Measurements from ENCODE around the gene UBE2G2.
A peak's percentile ranks its signal among the peaks of the same experiment; 100 is the strongest.

Gene UBE2G2

DNA sequence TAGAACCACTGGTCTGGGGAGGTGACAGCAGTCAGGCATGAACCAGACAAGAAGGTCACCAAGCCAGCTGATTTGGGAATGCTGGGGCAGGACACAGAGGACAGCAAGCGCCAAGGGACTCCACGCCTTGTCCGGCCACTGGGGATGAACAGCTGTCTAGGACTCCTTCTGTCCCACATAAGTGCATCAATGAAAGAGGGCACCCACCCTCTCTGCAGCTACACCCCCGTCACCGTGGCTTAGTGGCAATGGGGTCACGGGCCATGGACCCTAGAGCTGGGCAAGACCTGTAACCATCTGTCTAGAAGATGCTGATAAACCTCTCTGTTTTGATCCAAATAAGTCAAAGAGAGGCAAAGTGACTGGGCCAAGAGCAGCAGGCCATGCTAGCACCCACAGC lies 16.8 kb downstream of the UBE2G2 start:
- no peak for DNase-seq

DNA sequence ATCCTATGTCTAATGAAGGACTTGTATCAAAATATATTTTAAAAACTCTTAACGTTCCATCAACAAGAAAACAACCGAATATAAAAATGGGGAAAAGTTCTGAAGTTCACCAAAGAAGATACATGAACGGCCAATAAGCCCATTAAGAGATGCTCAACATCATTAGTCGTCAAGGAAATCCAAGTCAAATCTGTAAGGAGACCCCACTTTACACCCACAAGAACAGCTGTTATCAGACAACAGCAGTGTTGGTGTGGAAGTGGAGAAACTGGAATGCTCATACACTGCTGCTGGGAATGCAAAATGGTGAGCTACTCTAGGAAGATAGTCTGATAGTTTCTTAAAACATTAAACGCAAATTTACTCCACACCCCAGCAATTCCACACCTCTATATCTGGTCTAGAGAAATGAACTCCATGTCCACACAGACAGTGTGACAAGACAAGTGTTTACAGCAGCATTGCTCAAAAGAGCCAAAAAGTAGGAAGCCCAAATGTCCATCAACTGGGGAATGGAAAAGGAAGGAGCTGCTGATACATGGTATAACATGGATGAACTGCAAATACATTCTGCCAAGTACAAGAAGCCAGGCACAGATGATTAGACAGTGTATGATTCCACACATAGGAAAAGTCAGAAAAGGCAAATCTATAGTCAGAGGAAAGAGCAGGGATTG lies 18.5 kb downstream of the UBE2G2 start:
- DNase-seq: no peak

DNA sequence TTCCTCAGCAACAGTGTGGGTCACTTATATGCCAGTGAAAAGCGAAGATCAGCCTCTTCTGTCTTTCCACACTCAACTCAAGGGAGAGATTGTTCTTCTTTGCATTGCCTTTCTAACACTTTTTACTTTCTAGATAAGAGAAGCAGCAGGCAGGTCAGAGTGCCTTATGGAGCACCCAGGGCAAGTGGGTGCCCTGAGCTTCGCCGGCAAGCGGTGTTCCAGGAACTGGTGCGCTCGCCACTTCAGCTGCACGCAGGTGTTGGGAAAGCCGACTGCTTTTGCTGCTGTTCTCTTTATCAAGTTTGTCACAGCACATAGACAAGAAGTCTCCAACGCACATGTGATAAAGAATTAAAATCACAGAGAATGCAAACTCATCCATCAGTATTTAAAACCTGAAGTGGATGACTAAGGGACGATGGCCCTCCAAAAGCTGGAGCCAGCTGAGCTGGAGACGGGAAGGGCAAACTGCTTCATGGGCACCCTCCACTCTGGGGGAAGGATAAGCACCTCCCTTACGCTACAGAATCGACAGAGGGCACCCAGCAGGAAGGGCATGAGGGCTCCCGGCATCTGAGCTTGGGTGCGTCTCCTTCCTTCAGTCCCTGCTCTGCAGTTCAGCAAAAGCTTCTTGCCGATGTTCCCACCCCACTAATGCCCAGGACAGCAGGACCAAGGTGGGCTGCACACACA lies 20.7 kb downstream of the UBE2G2 start:
- no peak for DNase-seq

- DNase-seq: no peak
Measured at GRCh38 chr21:44780137-44780502, 21.5 kb downstream of the UBE2G2 start.

DNA sequence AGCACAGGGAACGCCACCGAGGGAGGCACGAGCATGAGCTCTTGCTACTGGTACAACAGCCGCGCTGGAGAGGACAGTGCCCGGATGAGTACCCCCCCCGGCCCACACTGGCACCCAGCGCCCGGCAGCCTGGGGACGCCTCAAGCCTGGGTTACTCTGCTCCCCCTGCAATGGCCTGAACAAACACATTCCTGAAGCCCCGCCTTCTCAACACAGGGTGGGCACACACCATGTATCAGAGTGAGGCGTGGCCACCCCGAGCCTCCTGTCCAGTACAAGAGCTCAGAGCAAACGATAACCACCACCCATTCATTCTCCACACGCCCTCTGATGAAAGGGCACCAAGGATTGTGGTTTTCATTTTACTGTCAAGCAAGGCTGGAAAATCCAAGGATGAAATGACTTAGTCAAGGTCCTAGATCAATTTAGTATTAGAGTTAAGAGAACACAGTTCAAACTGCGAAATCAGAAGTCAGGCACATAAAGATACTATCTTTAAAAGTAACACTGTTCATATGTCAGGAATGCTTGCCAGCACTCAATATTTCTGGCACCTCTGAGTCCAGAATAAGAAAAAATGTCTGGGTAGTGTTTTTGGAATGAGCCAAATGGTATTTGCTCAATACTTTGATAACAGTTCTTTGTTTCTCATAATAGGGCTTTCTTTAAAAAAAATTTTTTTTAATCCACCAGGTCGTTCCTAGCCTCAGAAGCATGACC lies 22.0 kb downstream of the UBE2G2 start:
- DNase-seq: no peak

DNA sequence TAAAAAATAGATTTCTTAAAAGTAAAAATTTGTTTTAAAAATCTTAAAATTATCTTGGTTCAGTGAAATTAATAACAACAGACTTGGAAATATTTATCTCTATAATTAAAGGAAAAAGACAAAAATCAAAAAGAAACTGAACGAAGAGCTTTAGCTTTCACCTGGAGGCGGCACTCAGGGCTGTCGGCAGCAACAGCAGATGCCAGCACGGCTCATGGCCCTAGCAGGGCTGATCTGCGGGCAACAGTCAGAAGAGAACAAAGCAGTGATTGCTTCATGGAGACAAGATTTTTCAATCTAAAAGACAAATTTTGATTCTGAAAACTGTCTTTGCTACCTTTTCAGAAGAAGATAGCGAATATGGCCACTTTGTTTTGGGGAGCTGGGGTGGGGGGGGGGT lies 22.6 kb downstream of the UBE2G2 start:
- DNase-seq: no peak

GRCh38 chr21:44778499-44778911 lies 23.1 kb downstream of the UBE2G2 start:
- DNase-seq: peak; percentile 68

DNA sequence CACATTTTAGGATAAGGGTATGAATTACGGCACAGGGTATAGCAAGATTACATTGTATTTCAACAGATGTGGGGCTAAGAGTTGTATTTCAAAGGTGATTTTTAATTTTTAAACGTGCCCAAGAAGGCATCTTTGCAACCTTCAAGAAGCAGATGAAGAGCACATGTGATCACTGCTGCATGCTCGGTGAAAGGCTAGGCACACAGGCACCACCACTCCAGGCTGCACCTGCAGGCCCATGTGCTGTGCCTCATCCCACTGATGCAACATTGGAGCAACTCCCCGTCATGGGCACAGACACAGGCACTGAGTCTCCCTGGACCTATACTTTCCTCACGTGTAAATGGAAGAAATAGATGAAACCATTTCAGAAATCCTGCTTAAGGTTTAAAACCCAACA lies 23.5 kb downstream of the UBE2G2 start:
- DNase-seq: no peak

- no peak for DNase-seq
Measured at GRCh38 chr21:44774972-44775371, 26.6 kb downstream of the UBE2G2 start.

- no peak for DNase-seq
Measured at GRCh38 chr21:44773291-44773932, 28.2 kb downstream of the UBE2G2 start.

DNA sequence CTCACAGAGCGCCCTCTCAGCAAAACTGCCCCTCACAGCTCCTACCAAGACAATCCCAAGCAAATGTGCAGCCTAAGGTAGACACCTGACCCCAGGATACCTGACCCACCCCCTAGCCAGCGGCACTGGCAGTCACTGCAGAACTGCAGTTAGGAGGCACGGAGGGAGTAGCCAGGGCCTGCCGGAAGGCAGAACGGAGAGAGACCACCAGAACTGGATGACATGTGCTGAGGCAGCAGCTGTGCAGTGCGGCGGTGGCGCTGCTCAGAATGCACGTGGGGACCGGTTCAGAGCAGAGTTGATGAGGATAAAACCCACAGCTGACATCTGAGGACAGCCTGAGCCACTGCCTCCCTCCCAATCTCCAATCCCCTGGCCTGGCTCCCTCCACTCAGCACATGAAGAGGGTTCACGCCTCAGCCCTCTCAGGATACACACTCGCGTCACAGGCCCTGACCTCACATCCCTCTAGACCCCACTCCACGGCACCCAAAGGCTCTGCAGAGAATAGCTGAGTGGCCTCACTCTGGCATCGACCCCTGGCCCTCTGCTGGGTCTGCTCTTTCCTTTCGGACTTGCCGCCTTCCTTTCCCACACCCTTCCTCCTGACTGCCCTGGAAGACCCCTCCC lies 29.6 kb downstream of the UBE2G2 start:
- no peak for DNase-seq

DNA sequence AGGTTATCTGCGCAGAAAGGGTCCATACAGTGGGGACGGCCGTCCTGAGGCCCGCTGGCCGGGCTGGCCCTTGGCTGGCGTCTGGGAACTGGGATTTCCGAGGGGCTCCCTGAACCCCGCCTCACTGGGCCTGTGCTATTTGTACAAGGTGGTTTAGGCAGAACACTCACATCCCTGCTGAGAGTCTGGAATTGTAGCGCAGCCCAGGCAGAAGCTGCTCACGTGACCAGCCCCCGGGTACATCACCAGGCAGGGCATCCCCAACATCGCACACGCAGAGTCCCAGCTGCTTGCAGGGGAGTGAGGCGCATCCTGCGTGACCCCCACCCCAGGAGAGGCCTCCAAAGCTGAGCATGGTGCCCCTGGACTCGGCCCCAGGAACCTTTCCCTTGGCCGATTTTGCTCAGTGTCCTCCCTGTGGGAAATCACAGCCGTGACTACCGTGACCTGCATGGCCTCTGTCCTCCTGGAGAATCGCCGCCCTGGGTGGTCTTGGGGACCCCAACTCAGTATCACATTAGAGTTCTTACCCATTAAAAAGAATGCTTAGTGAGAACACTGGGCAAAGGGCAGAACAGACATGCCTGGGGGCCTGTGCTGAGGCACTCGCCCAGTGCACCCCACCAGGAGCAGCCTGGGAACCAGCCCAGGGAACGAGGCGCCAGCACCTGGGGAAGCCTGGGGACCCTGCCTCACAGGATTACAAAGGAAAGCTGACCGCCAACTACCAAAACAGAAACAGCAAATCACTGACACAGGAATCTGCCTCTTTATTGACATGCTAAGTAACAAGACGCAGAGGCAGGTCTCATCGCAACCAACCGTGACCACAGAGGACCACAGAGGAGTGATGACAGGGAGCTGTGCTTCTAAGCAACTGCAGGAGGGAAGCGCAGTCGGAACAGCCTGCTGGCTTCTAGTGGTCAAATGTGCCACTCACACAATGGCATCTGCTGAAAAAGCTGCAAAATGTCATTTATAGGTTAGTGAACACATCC lies 33.5 kb downstream of the UBE2G2 start:
- no peak for DNase-seq

- no peak for DNase-seq
Measured at GRCh38 chr21:44766818-44767354, 34.7 kb downstream of the UBE2G2 start.

DNA sequence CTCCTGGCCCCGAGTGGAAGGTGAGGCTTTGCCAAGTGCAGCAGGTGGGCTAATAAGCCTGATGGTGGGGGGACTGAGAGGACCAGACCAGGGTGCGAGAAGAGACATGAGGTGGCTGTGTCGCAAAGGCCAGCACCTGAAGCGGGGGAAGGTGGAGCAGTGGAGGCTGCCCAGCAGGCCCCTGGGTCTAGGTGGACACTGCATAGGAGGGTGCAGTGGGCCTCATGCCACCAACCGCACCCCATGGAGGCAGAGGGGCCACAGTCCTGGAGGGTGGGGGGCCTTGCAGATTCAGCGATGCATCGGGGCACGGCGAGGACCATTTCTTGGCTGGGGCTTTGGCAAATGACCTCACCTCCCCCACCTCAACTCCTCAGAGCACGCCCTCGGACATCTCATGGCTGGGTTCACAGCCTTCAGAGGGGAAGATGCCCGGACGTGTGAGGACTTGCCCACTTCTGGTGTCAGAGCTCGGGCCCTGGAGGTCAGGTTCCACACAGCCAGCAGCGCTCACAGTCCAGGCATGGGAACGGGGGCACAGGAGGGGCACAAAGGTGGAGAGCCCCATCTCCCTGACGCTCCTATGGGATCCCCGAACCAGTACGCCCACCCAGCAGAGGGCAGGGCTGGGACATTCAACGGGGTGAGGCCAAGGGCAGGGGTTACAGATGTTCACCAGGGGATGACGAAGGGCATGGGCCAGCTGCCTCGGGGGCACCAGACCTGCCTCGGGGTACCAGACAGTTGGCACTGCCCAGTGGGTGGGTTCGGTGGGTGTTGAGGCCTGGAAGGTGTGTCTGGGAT lies 35.4 kb downstream of the UBE2G2 start:
- no peak for DNase-seq

- no peak for DNase-seq
Measured at GRCh38 chr21:44765231-44766013, 36.2 kb downstream of the UBE2G2 start.

DNA sequence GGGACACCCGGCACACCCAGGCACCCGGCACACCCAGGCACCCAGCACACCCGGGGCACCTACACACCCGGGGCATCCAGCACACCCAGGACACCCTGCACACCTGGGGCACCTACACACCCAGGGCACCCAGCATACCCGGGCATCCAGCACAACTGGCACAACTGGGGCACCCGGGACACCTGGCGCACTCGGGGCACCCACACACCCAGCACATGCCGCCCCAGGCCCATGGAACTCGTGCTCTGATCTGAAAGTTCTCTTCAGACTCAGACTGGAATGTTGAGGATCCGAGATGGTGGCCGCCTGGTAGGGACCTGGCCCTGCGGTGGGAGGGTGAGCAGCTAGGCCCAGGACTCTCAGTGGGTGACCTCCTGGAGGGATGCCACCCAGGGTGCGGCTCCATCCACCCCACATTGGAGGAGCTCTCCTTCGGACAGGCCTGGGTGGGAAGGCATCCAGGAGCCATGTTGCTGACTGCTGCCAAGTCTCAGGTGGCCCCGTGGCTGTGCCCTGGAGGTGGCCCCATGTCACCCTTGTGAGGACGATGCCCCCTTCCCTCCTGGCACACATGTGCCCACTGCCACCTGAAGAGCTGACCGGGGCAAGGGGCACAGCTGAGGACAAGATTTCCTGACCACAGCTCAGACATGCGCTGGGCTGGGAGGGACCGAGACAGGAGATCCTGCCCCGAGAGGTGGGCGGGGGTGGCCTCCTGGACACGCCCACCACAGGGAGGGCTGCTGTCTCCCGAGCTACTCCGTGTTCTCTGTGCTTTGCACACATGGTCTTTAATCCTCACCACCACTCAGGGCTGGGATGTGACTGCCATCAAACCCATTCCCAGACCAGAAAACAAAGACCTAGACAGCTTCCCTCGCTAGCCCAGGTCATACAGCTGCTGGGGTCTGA lies 37.0 kb downstream of the UBE2G2 start:
- DNase-seq: no peak

GRCh38 chr21:44763451-44764318 lies 37.9 kb downstream of the UBE2G2 start:
- DNase-seq: no peak

DNA sequence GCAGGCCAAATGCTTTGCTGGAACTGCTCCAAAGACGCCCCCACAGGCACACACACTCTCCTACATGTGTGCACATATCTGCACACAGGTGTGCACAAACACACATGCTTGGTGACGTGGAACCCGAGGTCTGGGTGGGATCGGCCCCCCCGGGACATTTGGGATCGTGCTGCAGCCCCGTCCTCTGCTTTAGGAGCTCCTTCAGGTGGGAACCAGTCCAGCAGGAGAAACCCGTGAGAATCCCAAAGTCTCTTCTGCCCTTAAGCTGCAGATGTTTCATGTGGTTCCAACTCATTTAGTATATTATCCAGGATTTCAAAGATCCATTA lies 38.6 kb downstream of the UBE2G2 start:
- no peak for DNase-seq

Data from SIG-M5 (cell line).